ENCODE data around the gene PLAU. TPM values are rescaled to one million over a fixed set of nuclear protein-coding genes. Genes with fewer than 3 reads are reported as not detected.

PLAU gene
- total and polyA plus RNA-seq, 2 experiments from 2014 or later = 13.3 to 17.5 TPM

- Mint-ChIP-seq H3K4me1 (peaks cover 23% of the 10 kb centered on the region), H3K27ac (no peak overlapping the region), H3K27me3 (ENCODE audit: insufficient read depth, low read depth, poor library complexity) (peaks cover 12% of the 10 kb centered on the region), H3K9me3 (no peaks in the 10 kb centered on the region), H3K4me3 (no peak overlapping the region), H3K36me3 (ENCODE audit: low read depth) (no peaks in the 10 kb centered on the region; the same call in 2 of the 3 replicates)
- H3K27me3 ChIP-seq (ENCODE audit: insufficient read depth) = no peaks in the 10 kb centered on the region
- H3K79me2 ChIP-seq (replicated peaks; ENCODE audit: insufficient read depth) = no peaks in the 10 kb centered on the region
- H4K20me1 ChIP-seq (replicated peaks; ENCODE audit: insufficient read depth) = no peaks in the 10 kb centered on the region
- peaks cover 16% of the 10 kb centered on the region for H3K9me2 ChIP-seq (ENCODE audit: insufficient read depth)
- H3K27ac ChIP-seq (ENCODE audit: low read depth) = no peak overlapping the region
- 0 out of 2 replicates have a peak, but pooled peaks cover 2% of the 10 kb centered on the region for H3F3A ChIP-seq (replicated peaks; ENCODE audit: low read depth)
- H3K4me2 ChIP-seq = no peak overlapping the region
- TF ChIP-seq CREB1 (CRISPR knock-in tag; IDR thresholded peaks at IDR 0.05; ENCODE audit: low read depth) = no peak
- TF ChIP-seq, protein P1, sequence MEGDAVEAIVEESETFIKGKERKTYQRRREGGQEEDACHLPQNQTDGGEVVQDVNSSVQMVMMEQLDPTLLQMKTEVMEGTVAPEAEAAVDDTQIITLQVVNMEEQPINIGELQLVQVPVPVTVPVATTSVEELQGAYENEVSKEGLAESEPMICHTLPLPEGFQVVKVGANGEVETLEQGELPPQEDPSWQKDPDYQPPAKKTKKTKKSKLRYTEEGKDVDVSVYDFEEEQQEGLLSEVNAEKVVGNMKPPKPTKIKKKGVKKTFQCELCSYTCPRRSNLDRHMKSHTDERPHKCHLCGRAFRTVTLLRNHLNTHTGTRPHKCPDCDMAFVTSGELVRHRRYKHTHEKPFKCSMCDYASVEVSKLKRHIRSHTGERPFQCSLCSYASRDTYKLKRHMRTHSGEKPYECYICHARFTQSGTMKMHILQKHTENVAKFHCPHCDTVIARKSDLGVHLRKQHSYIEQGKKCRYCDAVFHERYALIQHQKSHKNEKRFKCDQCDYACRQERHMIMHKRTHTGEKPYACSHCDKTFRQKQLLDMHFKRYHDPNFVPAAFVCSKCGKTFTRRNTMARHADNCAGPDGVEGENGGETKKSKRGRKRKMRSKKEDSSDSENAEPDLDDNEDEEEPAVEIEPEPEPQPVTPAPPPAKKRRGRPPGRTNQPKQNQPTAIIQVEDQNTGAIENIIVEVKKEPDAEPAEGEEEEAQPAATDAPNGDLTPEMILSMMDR (conservative IDR thresholded peaks at IDR 0.05; ENCODE audit: low read depth in 2 of 2) = no peak
- TF ChIP-seq, protein P2, sequence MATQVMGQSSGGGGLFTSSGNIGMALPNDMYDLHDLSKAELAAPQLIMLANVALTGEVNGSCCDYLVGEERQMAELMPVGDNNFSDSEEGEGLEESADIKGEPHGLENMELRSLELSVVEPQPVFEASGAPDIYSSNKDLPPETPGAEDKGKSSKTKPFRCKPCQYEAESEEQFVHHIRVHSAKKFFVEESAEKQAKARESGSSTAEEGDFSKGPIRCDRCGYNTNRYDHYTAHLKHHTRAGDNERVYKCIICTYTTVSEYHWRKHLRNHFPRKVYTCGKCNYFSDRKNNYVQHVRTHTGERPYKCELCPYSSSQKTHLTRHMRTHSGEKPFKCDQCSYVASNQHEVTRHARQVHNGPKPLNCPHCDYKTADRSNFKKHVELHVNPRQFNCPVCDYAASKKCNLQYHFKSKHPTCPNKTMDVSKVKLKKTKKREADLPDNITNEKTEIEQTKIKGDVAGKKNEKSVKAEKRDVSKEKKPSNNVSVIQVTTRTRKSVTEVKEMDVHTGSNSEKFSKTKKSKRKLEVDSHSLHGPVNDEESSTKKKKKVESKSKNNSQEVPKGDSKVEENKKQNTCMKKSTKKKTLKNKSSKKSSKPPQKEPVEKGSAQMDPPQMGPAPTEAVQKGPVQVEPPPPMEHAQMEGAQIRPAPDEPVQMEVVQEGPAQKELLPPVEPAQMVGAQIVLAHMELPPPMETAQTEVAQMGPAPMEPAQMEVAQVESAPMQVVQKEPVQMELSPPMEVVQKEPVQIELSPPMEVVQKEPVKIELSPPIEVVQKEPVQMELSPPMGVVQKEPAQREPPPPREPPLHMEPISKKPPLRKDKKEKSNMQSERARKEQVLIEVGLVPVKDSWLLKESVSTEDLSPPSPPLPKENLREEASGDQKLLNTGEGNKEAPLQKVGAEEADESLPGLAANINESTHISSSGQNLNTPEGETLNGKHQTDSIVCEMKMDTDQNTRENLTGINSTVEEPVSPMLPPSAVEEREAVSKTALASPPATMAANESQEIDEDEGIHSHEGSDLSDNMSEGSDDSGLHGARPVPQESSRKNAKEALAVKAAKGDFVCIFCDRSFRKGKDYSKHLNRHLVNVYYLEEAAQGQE (IDR thresholded peaks at IDR 0.05; ENCODE audit: unreplicated experiment) = no peak
- no peak for TF ChIP-seq EZH2phosphoT487 (IDR thresholded peaks at IDR 0.05; ENCODE audit: unreplicated experiment)
- TF ChIP-seq POLR2AphosphoS5 (IDR thresholded peaks at IDR 0.05; ENCODE audit: low read depth) = no peak
- no peak for TF ChIP-seq ZNF331 (CRISPR knock-in tag; IDR thresholded peaks at IDR 0.05; ENCODE audit: low read depth)
- TF ChIP-seq, protein P3, sequence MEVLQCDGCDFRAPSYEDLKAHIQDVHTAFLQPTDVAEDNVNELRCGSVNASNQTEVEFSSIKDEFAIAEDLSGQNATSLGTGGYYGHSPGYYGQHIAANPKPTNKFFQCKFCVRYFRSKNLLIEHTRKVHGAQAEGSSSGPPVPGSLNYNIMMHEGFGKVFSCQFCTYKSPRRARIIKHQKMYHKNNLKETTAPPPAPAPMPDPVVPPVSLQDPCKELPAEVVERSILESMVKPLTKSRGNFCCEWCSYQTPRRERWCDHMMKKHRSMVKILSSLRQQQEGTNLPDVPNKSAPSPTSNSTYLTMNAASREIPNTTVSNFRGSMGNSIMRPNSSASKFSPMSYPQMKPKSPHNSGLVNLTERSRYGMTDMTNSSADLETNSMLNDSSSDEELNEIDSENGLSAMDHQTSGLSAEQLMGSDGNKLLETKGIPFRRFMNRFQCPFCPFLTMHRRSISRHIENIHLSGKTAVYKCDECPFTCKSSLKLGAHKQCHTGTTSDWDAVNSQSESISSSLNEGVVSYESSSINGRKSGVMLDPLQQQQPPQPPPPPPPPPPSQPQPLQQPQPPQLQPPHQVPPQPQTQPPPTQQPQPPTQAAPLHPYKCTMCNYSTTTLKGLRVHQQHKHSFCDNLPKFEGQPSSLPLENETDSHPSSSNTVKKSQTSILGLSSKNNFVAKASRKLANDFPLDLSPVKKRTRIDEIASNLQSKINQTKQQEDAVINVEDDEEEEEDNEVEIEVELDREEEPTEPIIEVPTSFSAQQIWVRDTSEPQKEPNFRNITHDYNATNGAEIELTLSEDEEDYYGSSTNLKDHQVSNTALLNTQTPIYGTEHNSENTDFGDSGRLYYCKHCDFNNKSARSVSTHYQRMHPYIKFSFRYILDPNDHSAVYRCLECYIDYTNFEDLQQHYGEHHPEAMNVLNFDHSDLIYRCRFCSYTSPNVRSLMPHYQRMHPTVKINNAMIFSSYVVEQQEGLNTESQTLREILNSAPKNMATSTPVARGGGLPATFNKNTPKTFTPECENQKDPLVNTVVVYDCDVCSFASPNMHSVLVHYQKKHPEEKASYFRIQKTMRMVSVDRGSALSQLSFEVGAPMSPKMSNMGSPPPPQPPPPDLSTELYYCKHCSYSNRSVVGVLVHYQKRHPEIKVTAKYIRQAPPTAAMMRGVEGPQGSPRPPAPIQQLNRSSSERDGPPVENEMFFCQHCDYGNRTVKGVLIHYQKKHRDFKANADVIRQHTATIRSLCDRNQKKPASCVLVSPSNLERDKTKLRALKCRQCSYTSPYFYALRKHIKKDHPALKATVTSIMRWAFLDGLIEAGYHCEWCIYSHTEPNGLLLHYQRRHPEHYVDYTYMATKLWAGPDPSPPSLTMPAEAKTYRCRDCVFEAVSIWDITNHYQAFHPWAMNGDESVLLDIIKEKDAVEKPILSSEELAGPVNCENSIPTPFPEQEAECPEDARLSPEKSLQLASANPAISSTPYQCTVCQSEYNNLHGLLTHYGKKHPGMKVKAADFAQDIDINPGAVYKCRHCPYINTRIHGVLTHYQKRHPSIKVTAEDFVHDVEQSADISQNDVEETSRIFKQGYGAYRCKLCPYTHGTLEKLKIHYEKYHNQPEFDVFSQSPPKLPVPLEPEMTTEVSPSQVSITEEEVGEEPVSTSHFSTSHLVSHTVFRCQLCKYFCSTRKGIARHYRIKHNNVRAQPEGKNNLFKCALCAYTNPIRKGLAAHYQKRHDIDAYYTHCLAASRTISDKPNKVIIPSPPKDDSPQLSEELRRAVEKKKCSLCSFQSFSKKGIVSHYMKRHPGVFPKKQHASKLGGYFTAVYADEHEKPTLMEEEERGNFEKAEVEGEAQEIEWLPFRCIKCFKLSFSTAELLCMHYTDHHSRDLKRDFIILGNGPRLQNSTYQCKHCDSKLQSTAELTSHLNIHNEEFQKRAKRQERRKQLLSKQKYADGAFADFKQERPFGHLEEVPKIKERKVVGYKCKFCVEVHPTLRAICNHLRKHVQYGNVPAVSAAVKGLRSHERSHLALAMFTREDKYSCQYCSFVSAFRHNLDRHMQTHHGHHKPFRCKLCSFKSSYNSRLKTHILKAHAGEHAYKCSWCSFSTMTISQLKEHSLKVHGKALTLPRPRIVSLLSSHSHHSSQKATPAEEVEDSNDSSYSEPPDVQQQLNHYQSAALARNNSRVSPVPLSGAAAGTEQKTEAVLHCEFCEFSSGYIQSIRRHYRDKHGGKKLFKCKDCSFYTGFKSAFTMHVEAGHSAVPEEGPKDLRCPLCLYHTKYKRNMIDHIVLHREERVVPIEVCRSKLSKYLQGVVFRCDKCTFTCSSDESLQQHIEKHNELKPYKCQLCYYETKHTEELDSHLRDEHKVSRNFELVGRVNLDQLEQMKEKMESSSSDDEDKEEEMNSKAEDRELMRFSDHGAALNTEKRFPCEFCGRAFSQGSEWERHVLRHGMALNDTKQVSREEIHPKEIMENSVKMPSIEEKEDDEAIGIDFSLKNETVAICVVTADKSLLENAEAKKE (CRISPR knock-in tag; IDR thresholded peaks at IDR 0.05) = no peak
- TF ChIP-seq NANOG (IDR thresholded peaks at IDR 0.05; ENCODE audit: borderline replicate concordance) = no peak
- TF ChIP-seq JUNB (IDR thresholded peaks at IDR 0.05; ENCODE audit: unreplicated experiment) = no peak
- no peak for TF ChIP-seq STAT1 (IDR thresholded peaks at IDR 0.05; ENCODE audit: unreplicated experiment)
- no peak for TF ChIP-seq ZNF114 (CRISPR knock-in tag; IDR thresholded peaks at IDR 0.05)
- TF ChIP-seq EZH2 (IDR thresholded peaks at IDR 0.05; ENCODE audit: low read depth, unreplicated experiment) = no peak
- TF ChIP-seq ETS1 (IDR thresholded peaks at IDR 0.05) = no peak
- H3K4me1 ChIP-seq (ENCODE audit: insufficient read depth) = peaks cover 15% of the 10 kb centered on the region
- H2AFZ ChIP-seq = no peak overlapping the region; the same call in 1 of the 2 replicates
- ATAC-seq (no peak), DNase-seq (ENCODE audit: low spot score) (no peak)
- no peaks in the 10 kb centered on the region; the same call in 1 of the 2 replicates for H3K36me3 ChIP-seq (ENCODE audit: insufficient read depth)
- H3K4me3 ChIP-seq = no peak overlapping the region
Measured at GRCh38 chr10:73926152-73926764, 15.3 kb downstream of the PLAU start.
